PFSK-1 (cell line): ENCODE measurements around the gene COPB1.

Experiments used
- FOXP2 ChIP-seq: optimal IDR thresholded peaks from 2 replicates; pipeline ENCODE3; 2011; ENCODE audit warnings: borderline replicate concordance, control low read depth, inconsistent platforms; ENCODE audit not compliant: insufficient read depth; ENCODE audit errors: extremely low read length, extremely low read depth
- POLR2AphosphoS5 ChIP-seq: IDR thresholded peaks from 2 replicates; pipeline ENCODE4 v1.6.1; 2012; ENCODE audit warnings: low read depth, mild to moderate bottlenecking, control low read depth, low read length, moderate library complexity

GRCh38 chr11:14463623-14464022 lies 36.0 kb downstream of the COPB1 start:
- TF ChIP-seq POLR2AphosphoS5 = no peak
- TF ChIP-seq FOXP2 = no peak
